Middle frontal gyrus (tissue), 1 donor: Measurements from ENCODE around the gene CCL1.

Experiments
- DNase-seq: peaks from one replicate; pipeline ENCODE4 v3.0.0-alpha.2; 2015; ENCODE audit warnings: low spot score; ENCODE audit errors: extremely low spot score

Gene CCL1

GRCh38 chr17:34363183-34363661, at the start of gene CCL1:
TSS of gene CCL1 (minus strand) at chr17:34363233. CDS start at chr17:34363161, 72 bp downstream.
- no peak for DNase-seq

GRCh38 chr17:34412534-34412933, 49.5 kb upstream of the CCL1 start:
- DNase-seq = no peak

- no peak for DNase-seq
Measured at GRCh38 chr17:34411646-34412421, 48.8 kb upstream of the CCL1 start.

GRCh38 chr17:34409352-34409751, 46.3 kb upstream of the CCL1 start:
- DNase-seq = no peak

GRCh38 chr17:34408439-34408838, 45.4 kb upstream of the CCL1 start:
- DNase-seq = no peak

- DNase-seq = no peak
Measured at GRCh38 chr17:34406226-34406625, 43.2 kb upstream of the CCL1 start.

- no peak for DNase-seq
Measured at GRCh38 chr17:34403006-34403405, 40.0 kb upstream of the CCL1 start.

- DNase-seq = no peak
Measured at GRCh38 chr17:34401165-34401564, 38.1 kb upstream of the CCL1 start.

GRCh38 chr17:34400301-34400931, 37.4 kb upstream of the CCL1 start:
- no peak for DNase-seq

- DNase-seq = no peak
Measured at GRCh38 chr17:34399725-34400124, 36.7 kb upstream of the CCL1 start.

- no peak for DNase-seq
Measured at GRCh38 chr17:34398990-34399389, 36.0 kb upstream of the CCL1 start.

- no peak for DNase-seq
Measured at GRCh38 chr17:34397265-34397664, 34.2 kb upstream of the CCL1 start.

GRCh38 chr17:34393401-34393800, 30.4 kb upstream of the CCL1 start:
- DNase-seq = no peak

- no peak for DNase-seq
Measured at GRCh38 chr17:34391241-34391640, 28.2 kb upstream of the CCL1 start.

GRCh38 chr17:34390649-34391048, 27.6 kb upstream of the CCL1 start:
- DNase-seq = no peak

GRCh38 chr17:34389126-34389750, 26.2 kb upstream of the CCL1 start:
- DNase-seq = no peak

- no peak for DNase-seq
Measured at GRCh38 chr17:34387566-34387965, 24.5 kb upstream of the CCL1 start.

GRCh38 chr17:34386697-34387550, 23.9 kb upstream of the CCL1 start:
- no peak for DNase-seq

- DNase-seq = no peak
Measured at GRCh38 chr17:34386343-34386696, 23.3 kb upstream of the CCL1 start.

- no peak for DNase-seq
Measured at GRCh38 chr17:34384822-34385605, 22.0 kb upstream of the CCL1 start.

GRCh38 chr17:34384271-34384670, 21.2 kb upstream of the CCL1 start:
- DNase-seq = no peak
